ENCODE data around the gene PRTFDC1.

Gene PRTFDC1

GRCh38 chr10:24851629-24852028, 100.8 kb downstream of the PRTFDC1 start:
- H3K4me3 ChIP-seq (ENCODE audit: low read length), result no peak overlapping the region
- 76% methylated on average over 11 of the region's 11 CpGs for WGBS
- no peak overlapping the region for H3K27ac ChIP-seq (ENCODE audit: low read depth, low read length)

GRCh38 chr10:24850727-24851296, 101.6 kb downstream of the PRTFDC1 start:
- no peak overlapping the region for H3K4me3 ChIP-seq (ENCODE audit: low read length)
- H3K9ac ChIP-seq (ENCODE audit: low read depth, low read length), result no peak overlapping the region
- peaks cover 35% of the 10 kb centered on the region for H3K4me1 ChIP-seq (ENCODE audit: insufficient read depth, low read length)
- H3K27ac ChIP-seq (ENCODE audit: low read depth, low read length), result no peak overlapping the region
- WGBS, result 70% methylated on average over 1 of the region's 1 CpG
- H3K27me3 ChIP-seq (ENCODE audit: insufficient read depth, low read length), result no peaks in the 10 kb centered on the region
- no peaks in the 10 kb centered on the region for H3K9me3 ChIP-seq (ENCODE audit: insufficient read depth, low read depth, low read length)
- H3K36me3 ChIP-seq (ENCODE audit: insufficient read depth, low read length), result no peaks in the 10 kb centered on the region

More at GRCh38 chr10:24851629-24852028, 100.8 kb downstream of the PRTFDC1 start:
- H3K4me1 ChIP-seq (ENCODE audit: insufficient read depth, low read length), result peaks cover 35% of the 10 kb centered on the region
- no peak overlapping the region for H3K9ac ChIP-seq (ENCODE audit: low read depth, low read length)
- no peaks in the 10 kb centered on the region for H3K36me3 ChIP-seq (ENCODE audit: insufficient read depth, low read length)
- H3K9me3 ChIP-seq (ENCODE audit: insufficient read depth, low read depth, low read length), result no peaks in the 10 kb centered on the region
- H3K27me3 ChIP-seq (ENCODE audit: insufficient read depth, low read length), result no peaks in the 10 kb centered on the region

- Histone ChIP-seq H3K9ac (ENCODE audit: low read depth, low read length) (no peak overlapping the region), H3K27me3 (ENCODE audit: insufficient read depth, low read length) (no peaks in the 10 kb centered on the region), H3K9me3 (ENCODE audit: insufficient read depth, low read depth, low read length) (no peaks in the 10 kb centered on the region), H3K4me1 (ENCODE audit: insufficient read depth, low read length) (peaks cover 35% of the 10 kb centered on the region), H3K4me3 (ENCODE audit: low read length) (no peak overlapping the region), H3K27ac (ENCODE audit: low read depth, low read length) (peak overlapping the region; percentile 45; the same call in 1 of the 2 replicates), H3K36me3 (ENCODE audit: insufficient read depth, low read length) (no peaks in the 10 kb centered on the region)
- WGBS, result 88% methylated on average over 8 of the region's 9 CpGs
Measured at GRCh38 chr10:24849501-24850299, 102.7 kb downstream of the PRTFDC1 start.

GRCh38 chr10:24849051-24849450, 103.4 kb downstream of the PRTFDC1 start:
- 92% methylated on average over 5 of the region's 6 CpGs for WGBS
- Histone ChIP-seq H3K4me1 (ENCODE audit: insufficient read depth, low read length) (peaks cover 35% of the 10 kb centered on the region), H3K27me3 (ENCODE audit: insufficient read depth, low read length) (no peaks in the 10 kb centered on the region), H3K36me3 (ENCODE audit: insufficient read depth, low read length) (no peaks in the 10 kb centered on the region), H3K9ac (ENCODE audit: low read depth, low read length) (no peak overlapping the region), H3K27ac (ENCODE audit: low read depth, low read length) (no peak overlapping the region), H3K9me3 (ENCODE audit: insufficient read depth, low read depth, low read length) (no peaks in the 10 kb centered on the region), H3K4me3 (ENCODE audit: low read length) (no peak overlapping the region)

GRCh38 chr10:24848195-24848594, 104.2 kb downstream of the PRTFDC1 start:
- H3K36me3 ChIP-seq (ENCODE audit: insufficient read depth, low read length), result no peaks in the 10 kb centered on the region
- H3K27ac ChIP-seq (ENCODE audit: low read depth, low read length), result no peak overlapping the region
- 76% methylated on average over 2 of the region's 6 CpGs for WGBS
- H3K4me3 ChIP-seq (ENCODE audit: low read length), result no peak overlapping the region
- H3K4me1 ChIP-seq (ENCODE audit: insufficient read depth, low read length), result peaks cover 35% of the 10 kb centered on the region
- no peaks in the 10 kb centered on the region for H3K27me3 ChIP-seq (ENCODE audit: insufficient read depth, low read length)
- no peaks in the 10 kb centered on the region for H3K9me3 ChIP-seq (ENCODE audit: insufficient read depth, low read depth, low read length)
- no peak overlapping the region for H3K9ac ChIP-seq (ENCODE audit: low read depth, low read length)

GRCh38 chr10:24847112-24848070, 105.0 kb downstream of the PRTFDC1 start:
- WGBS, result 78% methylated on average over 12 of the region's 13 CpGs
- Histone ChIP-seq H3K9me3 (ENCODE audit: insufficient read depth, low read depth, low read length) (no peaks in the 10 kb centered on the region), H3K27ac (ENCODE audit: low read depth, low read length) (no peak overlapping the region), H3K27me3 (ENCODE audit: insufficient read depth, low read length) (no peaks in the 10 kb centered on the region), H3K9ac (ENCODE audit: low read depth, low read length) (no peak overlapping the region), H3K36me3 (ENCODE audit: insufficient read depth, low read length) (no peaks in the 10 kb centered on the region), H3K4me3 (ENCODE audit: low read length) (no peak overlapping the region), H3K4me1 (ENCODE audit: insufficient read depth, low read length) (peaks cover 35% of the 10 kb centered on the region)

- no peaks in the 10 kb centered on the region for H3K9me3 ChIP-seq (ENCODE audit: insufficient read depth, low read depth, low read length)
- no peaks in the 10 kb centered on the region for H3K36me3 ChIP-seq (ENCODE audit: insufficient read depth, low read length)
- H3K27ac ChIP-seq (ENCODE audit: low read depth, low read length), result no peak overlapping the region
- H3K27me3 ChIP-seq (ENCODE audit: insufficient read depth, low read length), result no peaks in the 10 kb centered on the region
- no peak overlapping the region for H3K9ac ChIP-seq (ENCODE audit: low read depth, low read length)
- peaks cover 21% of the 10 kb centered on the region for H3K4me1 ChIP-seq (ENCODE audit: insufficient read depth, low read length)
- 93% methylated on average over 2 of the region's 2 CpGs for WGBS
- H3K4me3 ChIP-seq (ENCODE audit: low read length), result no peak overlapping the region
Measured at GRCh38 chr10:24844742-24845141, 107.7 kb downstream of the PRTFDC1 start.

- Histone ChIP-seq H3K36me3 (ENCODE audit: insufficient read depth, low read length) (no peaks in the 10 kb centered on the region), H3K4me3 (ENCODE audit: low read length) (no peak overlapping the region), H3K4me1 (ENCODE audit: insufficient read depth, low read length) (peaks cover 6% of the 10 kb centered on the region), H3K27me3 (ENCODE audit: insufficient read depth, low read length) (no peaks in the 10 kb centered on the region), H3K9ac (ENCODE audit: low read depth, low read length) (no peak overlapping the region), H3K9me3 (ENCODE audit: insufficient read depth, low read depth, low read length) (no peaks in the 10 kb centered on the region), H3K27ac (ENCODE audit: low read depth, low read length) (no peak overlapping the region)
- 47% methylated on average over 2 of the region's 2 CpGs for WGBS
Measured at GRCh38 chr10:24843256-24843655, 109.2 kb downstream of the PRTFDC1 start.

GRCh38 chr10:24842856-24843255, 109.5 kb downstream of the PRTFDC1 start:
- WGBS, result 64% methylated on average over 2 of the region's 2 CpGs
- Histone ChIP-seq H3K9me3 (ENCODE audit: insufficient read depth, low read depth, low read length) (no peaks in the 10 kb centered on the region), H3K27ac (ENCODE audit: low read depth, low read length) (no peak overlapping the region), H3K4me1 (ENCODE audit: insufficient read depth, low read length) (peaks cover 2% of the 10 kb centered on the region; the same call in 1 of the 2 replicates), H3K4me3 (ENCODE audit: low read length) (no peak overlapping the region), H3K36me3 (ENCODE audit: insufficient read depth, low read length) (no peaks in the 10 kb centered on the region), H3K27me3 (ENCODE audit: insufficient read depth, low read length) (no peaks in the 10 kb centered on the region), H3K9ac (ENCODE audit: low read depth, low read length) (no peak overlapping the region)

- 95% methylated on average over 2 of the region's 2 CpGs for WGBS
- Histone ChIP-seq H3K4me3 (ENCODE audit: low read length) (no peak overlapping the region), H3K27me3 (ENCODE audit: insufficient read depth, low read length) (no peaks in the 10 kb centered on the region), H3K27ac (ENCODE audit: low read depth, low read length) (no peak overlapping the region), H3K36me3 (ENCODE audit: insufficient read depth, low read length) (no peaks in the 10 kb centered on the region), H3K9ac (ENCODE audit: low read depth, low read length) (no peak overlapping the region), H3K4me1 (ENCODE audit: insufficient read depth, low read length) (no peaks in the 10 kb centered on the region), H3K9me3 (ENCODE audit: insufficient read depth, low read depth, low read length) (no peaks in the 10 kb centered on the region)
Measured at GRCh38 chr10:24841530-24841929, 110.9 kb downstream of the PRTFDC1 start.

- Histone ChIP-seq H3K27ac (ENCODE audit: low read depth, low read length) (no peak overlapping the region), H3K9ac (ENCODE audit: low read depth, low read length) (no peak overlapping the region), H3K4me1 (ENCODE audit: insufficient read depth, low read length) (no peaks in the 10 kb centered on the region), H3K27me3 (ENCODE audit: insufficient read depth, low read length) (no peaks in the 10 kb centered on the region), H3K36me3 (ENCODE audit: insufficient read depth, low read length) (no peaks in the 10 kb centered on the region), H3K4me3 (ENCODE audit: low read length) (no peak overlapping the region), H3K9me3 (ENCODE audit: insufficient read depth, low read depth, low read length) (no peaks in the 10 kb centered on the region)
Measured at GRCh38 chr10:24840784-24841183, 111.6 kb downstream of the PRTFDC1 start.

Data from HUES64 (cell line).